Activated T-cell treated with anti-CD3 and anti-CD28 coated beads, Interleukin-2, amount 50 U/mL, for 72 hours (primary cell): ENCODE measurements around the gene ATP8B1. TPM values are rescaled to one million over a fixed set of nuclear protein-coding genes. Genes with fewer than 3 reads are reported as not detected.

Experiments
- ATAC-seq, 2 donors: fragments of 150-1000 bp; cut with Tn5 transposase; replicated peaks in 1 of 2; 2 replicates each; pipeline ENCODE4 v1.10.0; 2021; ENCODE audit warnings: moderate library complexity in 2 of 2, mild to moderate bottlenecking in 1 of 2
- DNase-seq, 2 donors: peaks; one replicate each; pipeline ENCODE4 v3.0.0; 2021 to 2022; ENCODE audit warnings: mixed read lengths in 1 of 2
- H3K27ac Mint-ChIP-seq: one replicate; pipeline ENCODE4 v1.8.0; 2022; ENCODE audit warnings: mild to moderate bottlenecking, moderate library complexity, mixed read lengths
- H3K27me3 Mint-ChIP-seq: one replicate; pipeline ENCODE4 v1.8.0; 2022; ENCODE audit warnings: low read depth, mixed read lengths
- H3K36me3 Mint-ChIP-seq, 2 donors: one replicate each; pipeline ENCODE4 v1.8.0; 2022; ENCODE audit warnings: mixed read lengths in 2 of 2, mild to moderate bottlenecking in 1 of 2; ENCODE audit not compliant: insufficient read depth in 2 of 2
- H3K4me1 Mint-ChIP-seq: one replicate; pipeline ENCODE4 v1.8.0; 2022; ENCODE audit warnings: low read depth, mixed read lengths
- H3K4me3 Mint-ChIP-seq, 2 donors: one replicate each; pipeline ENCODE4 v1.8.0; 2022; ENCODE audit warnings: mild to moderate bottlenecking in 2 of 2, mixed read lengths in 2 of 2, moderate library complexity in 2 of 2
- H3K9me3 Mint-ChIP-seq, 2 donors: one replicate each; pipeline ENCODE4 v1.8.0; 2022; ENCODE audit warnings: mixed read lengths in 2 of 2
- total RNA-seq, 2 donors: library from RNA; stranded (reverse); gene quantifications; one replicate each; pipeline ENCODE4 v1.2.3, GENCODE V29; 2022

Gene ATP8B1
- total RNA-seq, 2 donors from 2014 or later, result not detected

GRCh38 chr18:57708288-57708687 is 94.8 kb downstream of the ATP8B1 start:
- DNase-seq (no peak), ATAC-seq (no peak)
- Mint-ChIP-seq H3K27me3 (no peaks in the 10 kb centered on the region), H3K36me3 (peaks cover 5 to 7% of the 10 kb centered on the region in 2 donors), H3K4me3 (no peak overlapping the region), H3K27ac (no peak overlapping the region), H3K9me3 (peaks cover 11% of the 10 kb centered on the region in 2 donors), H3K4me1 (no peaks in the 10 kb centered on the region)

- ATAC-seq (no peak), DNase-seq (no peak)
- Mint-ChIP-seq H3K9me3 (peaks cover 9 to 11% of the 10 kb centered on the region in 2 donors), H3K36me3 (peaks cover 5 to 7% of the 10 kb centered on the region in 2 donors), H3K27ac (no peak overlapping the region), H3K4me3 (no peak overlapping the region), H3K27me3 (no peaks in the 10 kb centered on the region), H3K4me1 (no peaks in the 10 kb centered on the region)
Measured at GRCh38 chr18:57705832-57706595, 97.1 kb downstream of the ATP8B1 start.

GRCh38 chr18:57705011-57705410 is 98.1 kb downstream of the ATP8B1 start:
- ATAC-seq, result no peak

GRCh38 chr18:57698571-57699276 is 104.4 kb downstream of the ATP8B1 start:
- no peak for DNase-seq
- ATAC-seq, result no peak
- H3K27ac Mint-ChIP-seq, result no peak overlapping the region

More at GRCh38 chr18:57705011-57705410, 98.1 kb downstream of the ATP8B1 start:
- peaks cover 7 to 9% of the 10 kb centered on the region in 2 donors for H3K9me3 Mint-ChIP-seq
- no peak overlapping the region for H3K4me3 Mint-ChIP-seq
- H3K27ac Mint-ChIP-seq, result no peak overlapping the region
- no peak for DNase-seq
- peaks cover 7% of the 10 kb centered on the region in 2 donors for H3K36me3 Mint-ChIP-seq
- H3K27me3 Mint-ChIP-seq, result no peaks in the 10 kb centered on the region
- H3K4me1 Mint-ChIP-seq, result no peaks in the 10 kb centered on the region

GRCh38 chr18:57697426-57697825 is 105.7 kb downstream of the ATP8B1 start:
- Mint-ChIP-seq H3K9me3 (no peaks in the 10 kb centered on the region), H3K4me1 (no peaks in the 10 kb centered on the region), H3K27me3 (no peaks in the 10 kb centered on the region), H3K36me3 (peaks cover 2 to 3% of the 10 kb centered on the region in 2 donors), H3K27ac (no peak overlapping the region), H3K4me3 (no peak overlapping the region)
- no peak for ATAC-seq
- no peak for DNase-seq

More at GRCh38 chr18:57698571-57699276, 104.4 kb downstream of the ATP8B1 start:
- Mint-ChIP-seq H3K9me3 (no peaks in the 10 kb centered on the region), H3K4me1 (no peaks in the 10 kb centered on the region), H3K27me3 (no peaks in the 10 kb centered on the region), H3K4me3 (no peak overlapping the region), H3K36me3 (peaks cover 2% of the 10 kb centered on the region in 2 donors)

- Mint-ChIP-seq H3K9me3 (peaks cover 0 to 2% of the 10 kb centered on the region in 2 donors), H3K4me3 (no peak overlapping the region), H3K27ac (no peak overlapping the region), H3K27me3 (no peaks in the 10 kb centered on the region), H3K36me3 (peaks cover 2 to 3% of the 10 kb centered on the region in 2 donors), H3K4me1 (no peaks in the 10 kb centered on the region)
- DNase-seq (no peak), ATAC-seq (no peak)
Measured at GRCh38 chr18:57696271-57696670, 106.8 kb downstream of the ATP8B1 start.

- Mint-ChIP-seq H3K4me1 (no peaks in the 10 kb centered on the region), H3K9me3 (peaks cover 1 to 2% of the 10 kb centered on the region in 2 donors), H3K27ac (no peak overlapping the region), H3K27me3 (no peaks in the 10 kb centered on the region), H3K4me3 (no peak overlapping the region), H3K36me3 (peaks cover 3 to 4% of the 10 kb centered on the region in 2 donors)
- ATAC-seq, result no peak
- no peak for DNase-seq
Measured at GRCh38 chr18:57691363-57691762, 111.8 kb downstream of the ATP8B1 start.

- Mint-ChIP-seq H3K4me3 (no peak overlapping the region), H3K9me3 (peaks cover 1 to 2% of the 10 kb centered on the region in 2 donors), H3K36me3 (peaks cover 0 to 4% of the 10 kb centered on the region in 2 donors), H3K27me3 (no peaks in the 10 kb centered on the region), H3K27ac (no peak overlapping the region), H3K4me1 (no peaks in the 10 kb centered on the region)
- DNase-seq, result no peak
- ATAC-seq, result no peak
Measured at GRCh38 chr18:57687970-57688369, 115.1 kb downstream of the ATP8B1 start.

GRCh38 chr18:57683470-57683869 is 119.6 kb downstream of the ATP8B1 start:
- Mint-ChIP-seq H3K9me3 (peaks cover 0 to 3% of the 10 kb centered on the region in 2 donors), H3K4me3 (no peak overlapping the region), H3K36me3 (peaks cover 0 to 7% of the 10 kb centered on the region in 2 donors), H3K4me1 (no peaks in the 10 kb centered on the region), H3K27ac (no peak overlapping the region), H3K27me3 (no peaks in the 10 kb centered on the region)
- DNase-seq (no peak), ATAC-seq (no peak)

- no peak for ATAC-seq
- Mint-ChIP-seq H3K4me1 (no peaks in the 10 kb centered on the region), H3K4me3 (no peak overlapping the region), H3K27ac (no peak overlapping the region), H3K36me3 (peaks cover 2 to 4% of the 10 kb centered on the region in 2 donors), H3K9me3 (peaks cover 0 to 1% of the 10 kb centered on the region in 2 donors), H3K27me3 (no peaks in the 10 kb centered on the region)
- no peak for DNase-seq
Measured at GRCh38 chr18:57677262-57678211, 125.6 kb downstream of the ATP8B1 start.

GRCh38 chr18:57674891-57675290 is 128.2 kb downstream of the ATP8B1 start:
- peaks cover 3 to 4% of the 10 kb centered on the region in 2 donors for H3K36me3 Mint-ChIP-seq
- H3K9me3 Mint-ChIP-seq, result peaks cover 0 to 2% of the 10 kb centered on the region in 2 donors
- ATAC-seq, result no peak
- H3K27ac Mint-ChIP-seq, result no peak overlapping the region
- H3K4me3 Mint-ChIP-seq, result no peak overlapping the region
- no peaks in the 10 kb centered on the region for H3K27me3 Mint-ChIP-seq
- no peaks in the 10 kb centered on the region for H3K4me1 Mint-ChIP-seq
- no peak for DNase-seq

GRCh38 chr18:57670046-57670445 is 133.1 kb downstream of the ATP8B1 start:
- Mint-ChIP-seq H3K27ac (no peak overlapping the region), H3K4me3 (no peak overlapping the region), H3K4me1 (peaks cover 21% of the 10 kb centered on the region), H3K9me3 (peaks cover 0 to 2% of the 10 kb centered on the region in 2 donors), H3K36me3 (peaks cover 2 to 5% of the 10 kb centered on the region in 2 donors), H3K27me3 (no peaks in the 10 kb centered on the region)
- DNase-seq (no peak), ATAC-seq (no peak)
